Measurements from ENCODE around the gene ARHGEF40.

The ARHGEF40 gene

DNA sequence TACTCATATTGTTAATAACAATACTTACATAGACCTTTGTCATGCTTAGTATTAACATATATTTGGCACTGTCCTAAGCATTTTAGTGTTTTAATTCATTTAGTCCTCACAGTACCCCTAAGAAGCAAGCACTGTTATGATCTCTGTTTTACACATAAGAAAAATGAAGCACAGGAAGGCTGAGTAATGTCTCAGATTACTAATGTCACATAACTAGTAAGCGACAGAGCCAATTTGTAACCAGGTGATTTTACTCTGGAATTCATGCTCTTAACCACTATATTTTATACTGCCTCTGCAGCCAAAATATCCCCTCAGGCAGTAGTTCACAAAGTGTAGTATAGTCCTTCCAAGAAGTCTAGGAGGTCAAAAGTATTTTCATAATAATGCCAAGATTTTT lies 51.0 kb downstream of the ARHGEF40 start:
- DNase-seq (ENCODE audit: low spot score) = no peak

DNA sequence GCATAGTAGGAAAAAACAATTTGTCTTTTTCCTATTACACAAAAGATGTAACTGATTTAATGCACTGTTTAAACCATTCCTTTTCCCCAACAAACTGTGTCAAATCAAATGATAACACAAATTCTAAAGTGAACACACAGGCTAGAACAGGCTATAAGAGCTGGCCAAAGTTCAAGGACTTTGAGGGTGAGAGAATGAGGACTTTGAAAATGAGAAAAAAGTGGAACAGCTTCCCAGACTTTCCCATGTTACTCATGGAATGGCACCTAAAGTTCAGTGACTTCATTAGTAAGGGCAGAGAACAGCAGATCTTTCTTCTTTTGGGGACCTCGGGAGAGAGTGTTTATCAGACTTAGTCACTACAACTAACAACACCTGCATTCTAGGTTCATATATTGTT lies 53.3 kb downstream of the ARHGEF40 start:
- no peak for DNase-seq (ENCODE audit: low spot score)

DNA sequence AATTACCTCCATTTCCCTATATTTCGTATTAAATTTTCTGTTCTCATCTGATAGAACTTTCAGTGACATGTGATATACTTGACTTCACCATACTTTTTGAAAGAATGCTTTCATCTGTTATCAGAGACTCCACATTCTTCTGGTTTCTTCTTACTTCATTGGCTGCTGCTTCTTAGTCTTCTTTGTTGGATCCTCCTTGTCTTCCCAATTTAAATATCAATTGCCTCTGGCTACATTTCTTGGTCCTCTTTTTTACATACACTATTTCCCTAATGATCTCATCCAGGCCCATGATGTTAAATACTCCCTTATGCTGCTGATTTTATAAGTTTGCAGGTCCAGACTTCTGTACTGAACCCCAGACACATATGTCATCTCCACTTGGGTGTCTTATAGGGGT lies 63.8 kb downstream of the ARHGEF40 start:
- no peak for DNase-seq (ENCODE audit: low spot score)

DNA sequence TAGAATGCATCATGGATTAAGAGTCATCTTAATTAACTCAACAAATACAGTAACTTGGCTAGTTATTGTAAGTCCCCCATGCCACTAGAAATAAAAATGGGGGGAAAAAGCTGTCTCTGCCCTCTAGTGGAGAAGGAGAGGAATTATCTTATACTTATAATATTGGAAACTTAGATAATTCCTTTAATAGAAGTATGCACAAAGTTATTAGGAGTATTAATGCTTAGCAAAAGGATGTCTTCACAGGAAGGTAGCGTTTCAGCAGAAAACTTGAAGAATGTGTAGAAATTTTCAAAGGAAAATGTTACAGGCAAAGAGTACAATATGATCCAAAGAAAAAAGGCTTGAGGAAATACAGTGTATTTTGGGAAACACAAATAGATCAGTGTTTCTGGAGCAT lies 65.9 kb downstream of the ARHGEF40 start:
- DNase-seq (ENCODE audit: low spot score) = peak; percentile 47

Data from SW480 (cell line).